ENCODE measurements around the gene SAMD5. TPM values are rescaled to one million over a fixed set of nuclear protein-coding genes. Genes with fewer than 3 reads are reported as not detected.

SAMD5 gene
- total and polyA plus RNA-seq, 2 experiments from 2014 or later = 0.03 TPM; not detected in 1

GRCh38 chr6:147589739-147590250 is 81.3 kb downstream of the SAMD5 start (continued):
- TF ChIP-seq, protein P1, sequence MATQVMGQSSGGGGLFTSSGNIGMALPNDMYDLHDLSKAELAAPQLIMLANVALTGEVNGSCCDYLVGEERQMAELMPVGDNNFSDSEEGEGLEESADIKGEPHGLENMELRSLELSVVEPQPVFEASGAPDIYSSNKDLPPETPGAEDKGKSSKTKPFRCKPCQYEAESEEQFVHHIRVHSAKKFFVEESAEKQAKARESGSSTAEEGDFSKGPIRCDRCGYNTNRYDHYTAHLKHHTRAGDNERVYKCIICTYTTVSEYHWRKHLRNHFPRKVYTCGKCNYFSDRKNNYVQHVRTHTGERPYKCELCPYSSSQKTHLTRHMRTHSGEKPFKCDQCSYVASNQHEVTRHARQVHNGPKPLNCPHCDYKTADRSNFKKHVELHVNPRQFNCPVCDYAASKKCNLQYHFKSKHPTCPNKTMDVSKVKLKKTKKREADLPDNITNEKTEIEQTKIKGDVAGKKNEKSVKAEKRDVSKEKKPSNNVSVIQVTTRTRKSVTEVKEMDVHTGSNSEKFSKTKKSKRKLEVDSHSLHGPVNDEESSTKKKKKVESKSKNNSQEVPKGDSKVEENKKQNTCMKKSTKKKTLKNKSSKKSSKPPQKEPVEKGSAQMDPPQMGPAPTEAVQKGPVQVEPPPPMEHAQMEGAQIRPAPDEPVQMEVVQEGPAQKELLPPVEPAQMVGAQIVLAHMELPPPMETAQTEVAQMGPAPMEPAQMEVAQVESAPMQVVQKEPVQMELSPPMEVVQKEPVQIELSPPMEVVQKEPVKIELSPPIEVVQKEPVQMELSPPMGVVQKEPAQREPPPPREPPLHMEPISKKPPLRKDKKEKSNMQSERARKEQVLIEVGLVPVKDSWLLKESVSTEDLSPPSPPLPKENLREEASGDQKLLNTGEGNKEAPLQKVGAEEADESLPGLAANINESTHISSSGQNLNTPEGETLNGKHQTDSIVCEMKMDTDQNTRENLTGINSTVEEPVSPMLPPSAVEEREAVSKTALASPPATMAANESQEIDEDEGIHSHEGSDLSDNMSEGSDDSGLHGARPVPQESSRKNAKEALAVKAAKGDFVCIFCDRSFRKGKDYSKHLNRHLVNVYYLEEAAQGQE (IDR thresholded peaks at IDR 0.05; ENCODE audit: unreplicated experiment) = no peak
- no peak for TF ChIP-seq CREB1 (CRISPR knock-in tag; IDR thresholded peaks at IDR 0.05; ENCODE audit: low read depth)
- no peak for TF ChIP-seq ZNF114 (CRISPR knock-in tag; IDR thresholded peaks at IDR 0.05)
- TF ChIP-seq JUNB (IDR thresholded peaks at IDR 0.05; ENCODE audit: unreplicated experiment) = no peak
- no peak for TF ChIP-seq STAT1 (IDR thresholded peaks at IDR 0.05; ENCODE audit: unreplicated experiment)

GRCh38 chr6:147595961-147596360 is 87.5 kb downstream of the SAMD5 start:
- Histone ChIP-seq H3K36me3 (ENCODE audit: insufficient read depth) (no peaks in the 10 kb centered on the region), H3K27me3 (ENCODE audit: insufficient read depth) (no peaks in the 10 kb centered on the region), H3K4me1 (ENCODE audit: insufficient read depth) (no peaks in the 10 kb centered on the region), H3K27ac (ENCODE audit: low read depth) (no peak overlapping the region), H4K20me1 (replicated peaks; ENCODE audit: insufficient read depth) (no peaks in the 10 kb centered on the region), H3K4me2 (no peak overlapping the region), H3K9me2 (ENCODE audit: insufficient read depth) (peaks cover 3% of the 10 kb centered on the region; the same call in 1 of the 2 replicates), H2AFZ (no peak overlapping the region), H3K4me3 (no peak overlapping the region), H3K79me2 (replicated peaks; ENCODE audit: insufficient read depth) (no peaks in the 10 kb centered on the region), H3F3A (replicated peaks; ENCODE audit: low read depth) (no peaks in the 10 kb centered on the region)
- TF ChIP-seq CTCF (conservative IDR thresholded peaks at IDR 0.05; ENCODE audit: low read depth in 2 of 2) (no peak), EZH2phosphoT487 (IDR thresholded peaks at IDR 0.05; ENCODE audit: unreplicated experiment) (no peak), CREB1 (CRISPR knock-in tag; IDR thresholded peaks at IDR 0.05; ENCODE audit: low read depth) (no peak), ZNF462 (CRISPR knock-in tag; IDR thresholded peaks at IDR 0.05) (no peak)
- TF ChIP-seq, protein P1 (IDR thresholded peaks at IDR 0.05; ENCODE audit: unreplicated experiment) = no peak
- Mint-ChIP-seq H3K36me3 (ENCODE audit: low read depth) (no peaks in the 10 kb centered on the region), H3K4me3 (no peak overlapping the region), H3K27me3 (ENCODE audit: insufficient read depth, low read depth, poor library complexity) (no peaks in the 10 kb centered on the region), H3K27ac (no peak overlapping the region), H3K4me1 (no peaks in the 10 kb centered on the region), H3K9me3 (no peaks in the 10 kb centered on the region)
- DNase-seq (ENCODE audit: low spot score) = no peak
- ATAC-seq = no peak

Data from GM23338 (cell line).